8988T (cell line): ENCODE measurements around the gene TRPC6.
"Not testable (repeated sequence)": the region's sequence is repeated elsewhere in the genome, so short reads cannot be mapped to it uniquely, and the experiment has no call there.

Source experiments
- DNase-seq: peaks from one replicate; pipeline ENCODE4 v3.0.0; 2011

The TRPC6 gene

DNA sequence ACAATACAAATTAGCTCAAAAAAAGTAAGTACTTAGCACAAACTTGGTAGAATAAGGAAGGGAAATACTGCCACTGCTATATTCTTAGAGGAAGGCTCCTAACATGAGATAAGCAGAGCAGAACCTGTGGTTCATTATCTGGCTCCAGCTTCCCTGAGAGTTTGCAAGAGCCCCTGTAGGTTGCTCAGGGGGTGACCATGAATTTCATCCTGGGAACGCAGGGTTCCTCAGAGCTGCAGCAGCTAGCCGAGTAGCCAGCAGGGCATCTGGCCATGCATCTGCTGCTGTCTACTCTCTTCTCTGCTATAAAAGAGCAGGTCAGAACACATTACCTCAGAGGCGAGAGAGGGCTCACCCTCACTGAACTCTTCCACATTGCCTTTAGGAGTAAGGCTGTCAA is 67.3 kb downstream of the TRPC6 start:
- no peak for DNase-seq

DNA sequence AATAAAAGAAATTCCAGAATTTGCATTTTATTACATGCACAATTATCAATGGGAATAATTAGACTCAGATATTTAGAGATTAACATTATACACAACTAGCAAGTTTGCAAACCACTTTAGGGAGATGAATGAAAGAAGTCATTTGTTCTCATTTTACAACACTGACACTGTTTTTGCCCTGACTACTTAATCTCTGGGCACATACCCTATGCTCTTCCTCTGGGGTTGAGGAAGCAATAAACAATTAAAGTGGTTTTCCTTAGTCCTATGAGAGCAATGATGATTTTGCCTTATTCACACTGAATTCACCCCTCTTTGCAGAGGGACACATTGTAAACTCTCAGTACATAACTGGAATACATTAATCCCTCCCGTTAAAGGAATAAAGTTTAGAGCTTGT is 72.7 kb downstream of the TRPC6 start:
- no peak for DNase-seq

DNA sequence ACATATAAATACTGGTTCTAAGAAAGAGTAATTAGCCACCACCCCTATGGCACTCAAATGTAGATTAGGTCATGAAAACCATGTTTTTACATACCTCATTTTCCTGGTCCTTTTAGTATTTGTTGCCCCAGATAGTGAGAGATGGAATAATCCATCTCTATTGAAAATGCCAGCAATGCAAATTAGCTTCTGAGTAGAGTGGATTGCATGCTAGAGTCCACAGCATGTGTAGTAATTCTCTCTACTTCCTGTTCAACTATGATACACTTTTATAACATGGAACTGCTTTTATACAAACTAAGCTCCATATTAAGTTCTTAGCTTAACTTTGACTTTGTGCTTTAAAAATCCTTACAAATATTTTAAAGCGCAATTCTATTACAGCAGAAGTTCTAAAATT is 73.2 kb downstream of the TRPC6 start:
- no peak for DNase-seq

DNA sequence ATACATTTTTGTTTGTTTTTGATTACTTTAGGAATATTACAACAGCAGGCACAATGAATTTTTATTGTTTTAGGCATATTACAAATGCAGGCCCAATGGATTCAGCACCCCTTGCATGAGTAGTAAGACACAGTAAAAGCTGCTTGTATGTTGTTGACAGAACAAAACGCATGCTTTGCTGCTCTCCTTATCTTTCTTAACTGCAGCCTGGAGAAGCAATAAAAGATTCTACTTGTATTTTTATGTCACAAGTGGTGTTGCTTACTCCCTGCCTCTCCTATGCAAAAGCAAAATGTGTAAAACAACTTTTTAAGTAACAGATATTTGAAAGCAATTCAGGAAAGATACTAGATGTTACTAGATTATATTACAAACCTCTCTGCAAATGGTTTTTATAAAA is 73.9 kb downstream of the TRPC6 start:
- no peak for DNase-seq

DNA sequence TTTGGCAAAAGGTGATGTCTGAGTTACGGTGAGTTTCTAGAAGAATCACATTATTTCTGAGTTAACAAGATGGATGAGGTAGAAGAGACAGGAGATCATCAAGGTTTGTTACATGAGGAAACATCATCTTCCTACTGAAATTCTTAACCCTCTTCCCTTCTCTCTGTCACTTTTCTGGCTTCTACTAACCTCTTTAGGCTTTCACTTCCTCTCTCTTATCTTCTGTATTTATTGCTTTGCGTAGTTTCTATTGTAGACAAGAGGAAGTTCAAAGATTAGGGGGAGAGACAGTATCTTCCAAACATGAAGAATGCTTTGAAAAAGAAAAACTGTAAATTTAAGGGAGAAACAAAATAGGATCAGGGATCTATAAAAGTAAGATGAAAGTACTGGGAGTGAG is 75.4 kb downstream of the TRPC6 start:
- no peak for DNase-seq

DNA sequence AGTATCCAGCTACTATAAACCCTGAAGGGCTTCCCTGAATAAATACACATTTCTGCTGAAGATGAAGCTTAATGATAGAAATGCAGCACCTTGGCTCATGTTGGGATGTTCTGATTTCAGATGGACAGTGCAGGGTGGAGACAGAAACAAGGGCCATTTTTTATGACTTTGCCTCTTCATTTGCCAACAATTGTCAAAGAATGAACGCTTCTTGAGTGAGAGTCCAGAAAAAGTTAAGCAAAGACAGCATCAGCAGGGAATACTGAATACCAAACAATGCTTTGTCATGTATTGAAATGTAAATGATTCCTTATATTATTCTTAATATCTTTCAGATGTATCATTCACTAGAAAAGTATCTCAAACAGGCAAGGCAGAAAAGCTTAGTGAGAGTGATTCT is 84.9 kb downstream of the TRPC6 start:
- DNase-seq, result no peak

DNA sequence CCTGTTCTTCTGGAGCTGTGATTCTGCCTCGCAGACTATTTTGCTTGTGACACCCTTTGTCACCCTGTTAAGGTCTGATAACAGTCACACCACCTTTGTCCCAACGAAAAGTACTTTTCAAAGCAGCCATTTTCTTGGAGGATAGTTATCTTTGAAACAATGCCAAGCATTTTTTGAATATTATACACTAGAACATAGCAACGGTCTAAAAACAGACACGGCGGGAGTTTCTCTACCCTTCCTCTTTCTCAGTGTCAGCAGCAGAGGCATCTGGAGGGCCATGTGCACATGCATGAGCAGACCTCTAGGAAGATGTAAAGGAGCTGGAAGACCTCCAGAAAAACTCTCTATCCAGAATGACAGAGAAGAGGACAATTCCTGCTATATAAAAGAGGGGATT is 86.5 kb downstream of the TRPC6 start:
- DNase-seq, result no peak

DNA sequence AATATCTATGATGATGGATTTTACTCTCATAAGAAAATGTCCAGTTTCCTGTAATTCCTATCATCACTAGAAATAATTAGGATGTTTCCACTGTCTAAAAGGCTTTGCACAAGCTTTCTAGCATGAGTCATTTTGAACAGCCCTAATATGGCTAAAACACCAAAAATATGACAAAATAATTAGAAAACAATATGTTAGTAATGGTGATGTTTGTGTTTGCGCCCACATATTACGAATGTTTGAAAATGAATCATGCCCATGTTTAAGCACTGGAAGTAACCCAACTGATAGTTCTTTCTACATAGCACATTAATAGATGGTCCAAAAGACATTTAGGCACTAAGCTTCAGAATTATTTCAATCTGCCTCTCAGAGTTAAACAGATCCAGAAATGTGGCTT is 96.0 kb downstream of the TRPC6 start:
- no peak for DNase-seq

DNA sequence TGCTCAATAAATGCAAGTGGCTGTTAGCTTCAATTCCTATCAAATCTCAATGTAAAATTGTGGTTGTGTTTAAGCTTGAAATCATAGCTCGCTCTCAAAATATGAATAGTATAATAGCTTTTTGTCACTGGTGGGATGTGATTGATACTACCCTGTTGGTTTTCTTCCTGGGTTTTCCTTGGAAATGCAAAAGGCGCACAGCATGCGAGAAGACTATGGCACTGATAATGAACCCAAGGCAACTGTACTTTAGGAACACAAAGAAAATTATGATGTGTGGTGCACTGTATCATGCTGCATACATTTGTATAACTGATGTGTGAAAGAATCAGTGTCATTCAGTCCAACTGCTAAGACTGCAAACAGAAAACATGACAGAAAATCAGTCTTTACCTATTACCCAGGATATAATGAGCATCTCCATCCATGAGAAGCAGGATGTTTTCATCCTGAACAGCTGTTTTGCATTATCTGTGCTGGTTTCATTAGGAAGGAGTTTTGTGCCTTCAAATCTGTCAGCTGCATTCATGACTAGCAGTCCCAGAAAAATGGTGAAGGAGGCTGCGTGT is 101.2 kb downstream of the TRPC6 start:
- DNase-seq, result no peak

DNA sequence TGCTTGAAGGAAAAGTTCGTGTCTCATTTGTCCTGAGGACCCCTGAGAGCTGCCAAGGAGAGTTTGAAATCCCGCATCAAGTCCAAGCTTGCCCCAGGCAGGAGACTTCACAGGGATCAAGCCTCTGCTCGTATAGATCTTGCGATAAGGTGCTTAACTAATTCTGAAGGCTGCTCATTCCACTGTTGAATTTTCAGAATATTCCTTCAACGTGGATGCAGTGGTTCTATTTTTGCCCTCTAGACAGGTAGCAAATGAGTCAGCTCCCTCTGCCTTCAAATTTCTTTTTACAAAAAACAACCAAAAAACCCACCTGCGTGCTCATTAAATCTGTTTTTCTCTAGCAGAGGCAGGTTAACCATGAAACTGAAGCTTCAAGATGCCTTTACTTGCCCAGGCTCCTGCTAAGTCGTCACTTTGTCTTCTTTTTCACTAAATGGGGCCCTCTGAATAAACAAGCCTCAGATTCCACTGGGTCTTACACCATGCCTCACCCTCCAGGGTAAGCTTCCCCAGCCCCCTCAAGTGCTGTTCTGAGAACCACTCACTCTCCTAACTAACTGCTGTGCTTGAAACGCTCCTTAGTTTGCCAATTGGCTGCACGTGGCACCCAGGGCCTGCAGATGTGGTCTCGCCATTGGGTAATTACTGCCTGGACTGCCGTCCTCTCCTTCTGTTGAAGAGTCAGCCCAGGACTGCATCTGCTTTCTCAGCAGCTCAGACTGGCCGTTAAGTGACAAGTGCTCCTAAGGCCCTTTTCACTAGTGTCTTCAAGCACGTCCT is 105.0 kb downstream of the TRPC6 start:
- DNase-seq, result no peak

DNA sequence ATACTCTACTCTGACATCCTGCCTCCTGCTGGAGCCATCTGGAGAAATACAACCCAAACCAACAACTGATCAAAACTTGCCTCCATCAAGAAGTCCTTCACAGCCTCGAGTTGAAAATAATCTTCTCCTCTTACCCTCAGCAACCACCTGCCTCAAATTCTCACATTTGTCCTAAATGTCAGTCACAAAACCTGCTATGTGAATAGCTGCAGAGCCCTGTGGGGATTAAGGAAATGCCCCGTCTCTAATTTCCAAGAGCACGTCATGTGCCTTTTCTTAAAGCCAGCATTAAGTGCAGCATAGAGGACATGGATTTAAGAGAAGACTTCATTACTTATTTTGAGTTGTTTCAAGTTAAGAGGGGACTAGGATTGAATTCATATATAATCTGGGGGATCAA is 105.9 kb downstream of the TRPC6 start:
- no peak for DNase-seq

DNA sequence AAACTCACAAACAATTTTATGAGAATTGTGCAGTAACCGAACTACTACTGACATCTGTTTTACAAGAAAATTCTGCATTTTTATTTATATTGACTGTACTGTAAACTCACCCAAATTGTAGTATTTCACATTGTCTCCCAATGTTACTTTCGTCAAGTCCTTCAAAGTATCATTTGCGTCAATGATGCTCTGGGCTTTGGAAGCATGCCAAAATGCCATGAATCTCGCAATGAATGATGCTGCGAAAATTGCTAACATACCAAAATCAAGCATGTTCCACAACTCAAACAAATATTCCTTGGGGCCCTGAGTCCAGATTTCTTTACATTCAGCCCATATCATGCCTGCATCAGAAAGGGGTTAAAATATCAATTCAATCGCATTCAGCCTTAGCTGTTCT is 107.6 kb downstream of the TRPC6 start:
- DNase-seq, result no peak

DNA sequence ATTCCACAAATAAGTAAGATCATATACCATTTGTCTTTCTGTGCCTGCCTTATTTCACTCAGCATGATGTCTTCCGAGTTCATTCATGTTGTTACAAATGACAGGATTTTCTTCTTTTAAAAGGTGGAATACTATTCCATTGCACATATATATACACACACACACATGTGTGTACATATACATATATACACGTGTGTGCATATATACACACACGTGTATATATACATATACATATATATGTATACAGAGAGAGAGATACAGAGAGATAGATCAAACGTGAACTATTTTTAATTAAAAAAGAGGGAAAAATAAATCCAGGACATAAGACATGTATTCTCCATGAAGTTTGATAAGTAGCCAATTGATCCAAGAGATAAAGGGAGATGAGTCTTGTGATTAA is 108.1 kb downstream of the TRPC6 start:
- no peak for DNase-seq

DNA sequence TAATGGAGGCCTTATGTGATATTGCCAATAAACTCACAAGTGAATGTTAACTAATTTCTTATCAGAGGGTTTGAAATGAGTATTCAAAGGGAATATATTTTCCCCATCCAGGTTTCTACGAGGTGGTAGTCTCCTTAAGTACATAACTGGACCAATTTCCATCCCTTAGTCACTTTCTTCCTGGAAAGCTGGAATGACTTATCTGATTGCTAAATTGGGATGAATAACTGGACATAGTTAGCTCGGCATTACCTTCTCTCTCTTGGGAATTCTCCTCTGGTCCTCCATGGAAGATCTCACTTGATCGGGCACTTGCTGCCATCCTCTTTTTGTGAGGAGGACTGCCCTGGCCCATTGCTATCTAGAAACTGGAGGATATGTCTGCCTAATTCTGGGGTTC is 109.1 kb downstream of the TRPC6 start:
- no peak for DNase-seq

DNA sequence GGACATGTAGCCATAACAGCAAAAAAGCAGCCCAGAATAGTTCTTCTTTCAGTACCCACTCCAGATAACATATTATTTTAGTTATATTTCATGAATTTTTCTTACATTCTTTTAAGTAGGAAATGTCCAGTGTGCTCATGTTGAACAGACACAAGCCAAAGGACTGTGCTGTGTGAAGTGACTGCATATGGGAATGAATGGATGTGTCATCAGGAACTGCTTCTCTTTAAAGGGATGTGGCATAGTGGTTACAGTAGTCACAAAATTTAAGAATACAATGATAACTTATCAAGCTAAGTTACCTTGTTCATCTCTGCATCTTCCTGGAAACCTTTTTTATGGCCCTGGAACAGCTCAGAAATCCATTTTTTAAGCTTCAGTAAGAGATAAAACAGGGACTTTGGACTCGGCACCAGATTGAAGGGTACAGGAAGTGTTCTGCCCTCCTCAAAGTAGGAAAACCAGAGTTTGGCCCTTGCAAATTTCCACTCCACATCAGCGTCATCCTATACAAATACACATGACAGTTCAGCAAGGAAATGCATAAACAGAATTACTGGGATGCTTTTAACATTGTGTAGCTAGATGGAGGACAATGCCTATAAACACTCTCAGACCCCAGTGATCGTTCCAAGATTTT is 112.8 kb downstream of the TRPC6 start:
- DNase-seq, result no peak

DNA sequence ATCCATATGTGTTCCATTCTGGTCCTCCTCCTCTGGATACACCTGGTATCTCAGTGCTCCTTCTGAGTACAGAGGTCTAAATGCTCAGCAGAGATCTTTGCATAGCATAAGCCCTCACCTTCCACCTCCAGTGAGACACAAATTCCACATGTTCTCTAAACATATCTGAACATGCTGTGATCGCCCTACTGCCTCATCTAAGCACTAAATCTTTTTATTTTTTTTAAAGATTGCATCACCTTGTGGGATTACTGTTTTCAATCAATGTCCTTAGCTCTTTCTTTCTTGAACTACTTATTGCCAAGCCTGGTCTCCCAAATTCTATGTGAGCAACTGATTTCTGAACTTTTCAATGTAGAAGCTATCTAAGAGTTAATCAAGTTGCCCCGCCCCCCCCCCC is 113.4 kb downstream of the TRPC6 start:
- DNase-seq, result no peak

DNA sequence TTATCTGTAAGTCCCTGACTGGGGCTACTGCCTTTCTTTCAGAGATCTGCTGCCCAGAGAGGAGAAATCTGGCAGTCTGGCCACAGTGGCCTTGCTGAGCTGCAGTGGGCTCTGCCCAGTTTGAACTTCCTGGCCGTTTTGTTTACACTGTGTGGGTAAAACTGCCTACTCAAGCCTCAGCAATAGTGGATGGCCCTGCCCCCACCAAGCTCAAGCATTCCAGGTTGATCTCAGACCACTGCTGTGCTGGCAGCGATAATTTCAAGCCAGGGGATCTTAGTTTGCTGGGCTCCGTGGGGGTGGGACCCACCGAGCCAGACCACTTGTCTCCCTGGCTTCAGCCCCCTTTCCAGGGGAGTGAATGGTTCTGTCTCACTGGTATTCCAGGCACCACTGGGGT is 117.5 kb downstream of the TRPC6 start:
- DNase-seq, result no peak

DNA sequence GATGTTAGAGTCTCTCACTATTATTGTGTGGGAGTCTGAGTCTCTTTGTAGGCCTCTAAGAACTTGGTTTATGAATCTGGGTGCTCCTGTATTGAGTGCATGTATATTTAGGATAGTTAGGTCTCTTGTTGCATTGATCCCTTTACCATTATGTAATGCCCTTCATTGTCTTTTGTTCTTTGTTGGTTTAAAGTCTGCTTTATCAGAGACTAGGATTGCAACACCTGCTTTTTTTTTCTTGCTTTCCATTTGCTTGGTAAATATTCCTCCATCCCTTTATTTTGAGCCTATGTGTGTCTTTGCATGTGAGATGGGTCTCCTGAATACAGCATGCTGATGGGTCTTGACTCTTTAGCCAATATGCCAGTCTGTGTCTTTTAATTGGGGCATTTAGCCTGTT is 119.4 kb downstream of the TRPC6 start:
- DNase-seq, result not testable (repeated sequence)

DNA sequence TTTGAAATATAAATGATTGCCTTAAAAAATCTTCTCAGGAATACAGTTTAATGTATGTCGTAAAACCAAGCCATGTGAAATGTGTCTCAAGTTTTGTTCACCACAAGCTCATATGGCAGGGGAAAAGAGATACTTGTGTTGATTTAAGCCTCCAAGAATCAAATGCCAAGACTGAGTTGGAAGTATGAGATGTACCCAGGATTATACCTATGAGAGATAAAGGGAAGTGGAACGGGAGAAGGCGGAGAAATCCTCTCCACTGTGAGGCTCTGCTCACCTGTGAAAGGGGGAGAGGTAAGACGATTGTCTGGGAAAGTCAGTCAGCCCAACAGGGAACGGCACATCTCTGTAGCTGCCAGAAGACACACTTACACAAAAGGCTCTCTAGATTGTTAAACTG is 124.8 kb downstream of the TRPC6 start:
- no peak for DNase-seq

DNA sequence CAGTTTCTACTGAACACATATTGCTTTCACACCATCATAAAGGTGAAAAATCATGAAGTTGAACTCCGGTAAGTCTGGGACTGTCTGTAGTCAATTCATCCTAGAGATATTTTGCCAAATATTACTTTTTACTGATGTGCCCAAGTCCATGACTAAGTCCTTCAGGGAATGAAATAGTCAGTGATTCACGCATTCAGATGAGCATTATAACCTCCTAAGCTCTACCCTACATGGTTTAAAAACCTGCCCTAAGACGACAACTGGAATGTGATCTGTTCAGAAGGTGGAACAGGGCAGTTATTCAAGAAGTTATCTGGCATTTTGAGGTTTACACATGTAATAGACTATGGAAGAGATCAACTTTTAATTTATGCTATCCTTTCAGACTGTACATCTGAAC is 125.6 kb downstream of the TRPC6 start:
- no peak for DNase-seq

DNA sequence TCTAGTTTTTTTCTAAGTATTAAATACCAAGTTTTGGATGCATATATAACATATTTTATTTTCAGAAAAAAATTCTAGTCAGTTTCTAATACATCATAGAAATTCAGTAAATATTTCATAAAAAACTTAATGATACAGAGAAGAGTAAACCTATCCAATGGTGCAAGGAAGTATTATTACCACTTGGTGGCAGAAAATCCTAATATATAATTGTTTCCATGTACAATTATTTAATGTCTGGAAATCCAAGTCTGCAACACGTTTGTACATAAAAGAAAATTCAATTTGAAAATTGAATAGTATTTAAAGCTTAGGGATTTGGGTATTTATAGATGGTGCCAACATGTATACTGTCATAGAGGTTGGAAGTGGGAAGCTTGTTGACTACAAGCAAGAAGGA is 127.0 kb downstream of the TRPC6 start:
- DNase-seq, result no peak

DNA sequence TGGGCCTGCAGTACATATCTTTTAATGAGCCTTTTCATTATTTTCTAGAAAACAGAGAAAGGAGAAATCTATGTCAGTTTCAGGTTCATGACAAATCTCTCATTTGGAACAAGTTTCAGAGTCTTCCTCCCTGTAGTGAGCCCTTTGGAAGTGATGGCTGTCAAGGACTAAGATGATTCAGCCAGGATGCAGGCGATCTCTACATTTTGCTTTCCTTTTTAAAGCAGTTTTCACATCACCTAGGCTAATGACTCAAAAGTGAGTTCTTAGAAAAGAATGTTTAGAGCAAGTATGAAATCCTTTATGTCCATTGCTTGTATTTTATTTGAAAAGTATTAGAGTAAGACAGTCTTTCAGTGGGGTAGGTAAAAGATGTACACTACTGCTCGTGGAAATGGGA is 130.1 kb downstream of the TRPC6 start:
- DNase-seq, result no peak

DNA sequence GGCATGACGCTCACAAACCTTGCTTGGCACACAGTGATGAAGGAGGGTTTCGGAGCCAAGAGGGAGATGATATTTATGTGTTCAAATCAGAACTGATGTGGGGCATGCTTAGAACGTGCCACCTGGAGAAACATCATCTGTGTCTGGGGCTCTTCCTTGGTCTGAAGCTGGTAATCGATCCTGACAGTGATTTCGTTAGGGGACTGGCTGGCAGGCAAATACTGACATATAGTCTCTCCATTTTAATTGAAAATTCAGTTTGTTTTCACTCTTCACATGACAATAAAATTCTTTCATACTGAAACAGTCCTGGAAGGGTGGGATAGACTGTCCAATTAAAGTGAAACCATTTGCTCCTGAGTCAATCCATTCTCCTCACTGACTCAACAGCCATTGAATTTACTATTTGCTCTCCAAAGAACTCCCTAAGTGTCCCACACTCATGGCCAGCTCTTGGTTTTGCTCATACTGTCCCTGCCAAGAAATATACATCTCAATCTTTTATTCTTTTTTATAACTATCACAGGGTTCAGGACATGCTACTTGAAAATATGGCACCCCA is 134.8 kb downstream of the TRPC6 start:
- DNase-seq, result no peak

DNA sequence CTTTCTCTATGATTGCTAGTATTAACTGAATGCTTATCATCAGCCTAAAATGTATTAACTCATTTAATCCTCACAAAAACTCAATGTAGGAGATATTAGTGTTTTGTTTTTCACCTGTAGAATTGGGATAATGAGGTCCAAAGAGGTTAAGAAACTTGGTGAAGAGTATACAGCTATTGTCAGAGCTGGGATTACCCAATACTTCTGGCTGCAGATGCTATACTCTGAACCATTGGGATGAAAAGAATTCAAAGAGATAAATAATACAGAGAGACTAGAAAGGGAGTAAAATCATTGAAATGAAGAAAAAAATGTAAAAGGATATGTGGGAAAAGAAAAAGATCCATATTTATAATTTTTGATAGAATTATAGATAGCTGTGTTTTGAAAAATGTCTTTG is 137.1 kb downstream of the TRPC6 start:
- DNase-seq, result no peak
